ENCODE data around the gene CEBPZ. TPM values are rescaled to one million over a fixed set of nuclear protein-coding genes. Genes with fewer than 3 reads are reported as not detected.

The CEBPZ gene
- total RNA-seq, 2 experiments from 2014 or later: 92.3 to 102 TPM

- no peak overlapping the region for H3K27ac Mint-ChIP-seq
- H3K27me3 Mint-ChIP-seq: no peaks in the 10 kb centered on the region
- Histone ChIP-seq H3K4me3 (ENCODE audit: low read length) (no peak overlapping the region), H3K27ac (ENCODE audit: low read depth in 1 of 2, low read length in 2 of 2) (no peak overlapping the region), H3K9me3 (ENCODE audit: control insufficient read depth in 1 of 2, insufficient read depth in 1 of 2, low read length in 2 of 2) (peaks cover 0 to 9% of the 10 kb centered on the region in 2 experiments), H3K4me1 (ENCODE audit: insufficient read depth, low read length) (no peaks in the 10 kb centered on the region), H3K36me3 (ENCODE audit: insufficient read depth, low read length) (no peaks in the 10 kb centered on the region), H3K27me3 (ENCODE audit: control insufficient read depth in 1 of 2, insufficient read depth in 2 of 2, low read length in 2 of 2) (no peaks in the 10 kb centered on the region)
- no peak overlapping the region for H3K4me3 Mint-ChIP-seq
- ChIA-PET POLR2A (no interaction called here), CTCF (interaction anchor here (1.0 to 1.2 kb wide), 3 partner anchors 9 to 35 kb away, joined by 3 to 5 read pairs (median 4); no protein-coding TSS in a partner anchor)
- no peaks in the 10 kb centered on the region for H3K36me3 Mint-ChIP-seq (ENCODE audit: low read depth)
- H3K4me1 Mint-ChIP-seq (ENCODE audit: low read depth): no peaks in the 10 kb centered on the region
- TF ChIP-seq CTCF (IDR thresholded peaks at IDR 0.05): no peak
- no peak for ATAC-seq (ENCODE audit: poor library complexity)
- no peak for DNase-seq
- H3K9me3 Mint-ChIP-seq: peaks cover 8% of the 10 kb centered on the region
- intact Hi-C loops (cut with DNase I, micrococcal nuclease): loop anchor here (2.0 to 5.0 kb wide), 3 partner anchors 65 to 710 kb away; partner anchors contain the start of genes CEBPZ (in 1 of the 2) and NDUFAF7 (in 1 of the 2)
These were observed 63.7 kb downstream of the CEBPZ start for GRCh38 chr2:37167636-37168180.

GRCh38 chr2:37164757-37165156 lies 66.6 kb downstream of the CEBPZ start:
- no peak overlapping the region for H3K4me3 Mint-ChIP-seq
- no peak overlapping the region for H3K4me3 ChIP-seq (ENCODE audit: low read length)
- intact Hi-C loops (cut with DNase I, micrococcal nuclease): loop anchor here (5.0 kb wide), 2 partner anchors 68 to 713 kb away; partner anchors contain the start of genes CEBPZ (in 1 of the 2) and NDUFAF7 (in 1 of the 2)
- H3K36me3 Mint-ChIP-seq (ENCODE audit: low read depth): no peaks in the 10 kb centered on the region
- no peak for TF ChIP-seq CTCF (IDR thresholded peaks at IDR 0.05)
- no peak overlapping the region for H3K27ac Mint-ChIP-seq
- ChIA-PET CTCF (no interaction called here), POLR2A (interaction anchor here (1.5 kb wide), 1 partner anchor 8 kb away, joined by 5 read pairs; the partner anchor contains the start of gene EIF2AK2)
- no peaks in the 10 kb centered on the region for H3K27me3 ChIP-seq (ENCODE audit: control insufficient read depth in 1 of 2, insufficient read depth in 2 of 2, low read length in 2 of 2)
- no peaks in the 10 kb centered on the region for H3K36me3 ChIP-seq (ENCODE audit: insufficient read depth, low read length)
- no peak overlapping the region for H3K27ac ChIP-seq (ENCODE audit: low read depth in 1 of 2, low read length in 2 of 2)
- H3K9me3 ChIP-seq (ENCODE audit: control insufficient read depth in 1 of 2, insufficient read depth in 1 of 2, low read length in 2 of 2): peaks cover 0 to 9% of the 10 kb centered on the region in 2 experiments
- H3K4me1 ChIP-seq (ENCODE audit: insufficient read depth, low read length): no peaks in the 10 kb centered on the region
- no peaks in the 10 kb centered on the region for H3K4me1 Mint-ChIP-seq (ENCODE audit: low read depth)
- no peak for ATAC-seq (ENCODE audit: poor library complexity)
- H3K27me3 Mint-ChIP-seq: no peaks in the 10 kb centered on the region
- peaks cover 8% of the 10 kb centered on the region for H3K9me3 Mint-ChIP-seq
- no peak for DNase-seq

GRCh38 chr2:37156857-37157714 lies 74.3 kb downstream of the CEBPZ start, which contains the start of gene EIF2AK2:
EIF2AK2 (minus strand) TSS chr2:37156980; CDS start chr2:37147806, 9,174 bp downstream.
- H3K4me3 Mint-ChIP-seq: peak within 1 kb of the TSS; percentile 97
- POLR2A ChIA-PET: interaction anchor here (0.5 to 2.3 kb wide), 10 partner anchors 8 to 1594 kb away, joined by 3 to 12 read pairs (median 6); partner anchors contain the start of genes CEBPZ, CEBPZOS, GPATCH11 and HEATR5B
- no peaks in the 10 kb centered on the region for H3K27me3 Mint-ChIP-seq

More at GRCh38 chr2:37156857-37157714, 74.3 kb downstream of the CEBPZ start, which contains the start of gene EIF2AK2:
- CTCF ChIA-PET: interaction anchor here (0.6 to 1.4 kb wide), 4 partner anchors 11 to 409 kb away, joined by 3 to 4 read pairs (median 4); no protein-coding TSS in a partner anchor
- DNase-seq (peak; percentile 68 to 92 (median 77)), ATAC-seq (ENCODE audit: poor library complexity) (peak; percentile 97)
- intact Hi-C loops (cut with DNase I, micrococcal nuclease): loop anchor here (2.0 to 10.0 kb wide), 4 partner anchors 40 to 518 kb away; partner anchors contain the start of genes CDC42EP3 (in 1 of the 2), CEBPZOS (in 1 of the 2) and STRN (in 1 of the 2)
- peak within 1 kb of the TSS; percentile 95 for H3K27ac Mint-ChIP-seq
- Histone ChIP-seq H3K27ac (ENCODE audit: low read depth in 1 of 2, low read length in 2 of 2) (peak within 1 kb of the TSS; percentile 44 to 64), H3K4me1 (ENCODE audit: insufficient read depth, low read length) (peaks cover 31% of the 10 kb centered on the region), H3K36me3 (ENCODE audit: insufficient read depth, low read length) (no peaks in the 10 kb centered on the region), H3K27me3 (ENCODE audit: control insufficient read depth in 1 of 2, insufficient read depth in 2 of 2, low read length in 2 of 2) (no peaks in the 10 kb centered on the region), H3K9me3 (ENCODE audit: control insufficient read depth in 1 of 2, insufficient read depth in 1 of 2, low read length in 2 of 2) (no peaks in the 10 kb centered on the region), H3K4me3 (ENCODE audit: low read length) (peak within 1 kb of the TSS; percentile 96)
- H3K4me1 Mint-ChIP-seq (ENCODE audit: low read depth): peaks cover 49% of the 10 kb centered on the region
- peaks cover 34% of the 10 kb centered on the region for H3K36me3 Mint-ChIP-seq (ENCODE audit: low read depth)
- TF ChIP-seq CTCF (IDR thresholded peaks at IDR 0.05): no peak
- H3K9me3 Mint-ChIP-seq: no peaks in the 10 kb centered on the region
